NCI-H446 treated with DMSO at 0.1 percent for 48 hours (cell line): ENCODE measurements around the gene TEX13A.
"Not testable (repeated sequence)": the region's sequence is repeated elsewhere in the genome, so short reads cannot be mapped to it uniquely, and the experiment has no call there.

Experiments
- DNase-seq: peaks from one replicate; lab custom pipeline; 2025; lab: John Stamatoyannopoulos, UW

Gene TEX13A

GRCh38 chrX:105220636-105221035 lies at the start of gene TEX13A:
TEX13A (minus strand) TSS chrX:105220694; CDS start chrX:105220397, 297 bp downstream.
- no peak for DNase-seq

- no peak for DNase-seq
Observed at GRCh38 chrX:105269386-105269785, 48.9 kb upstream of the TEX13A start.

GRCh38 chrX:105267167-105267566 lies 46.7 kb upstream of the TEX13A start:
- DNase-seq: no peak

GRCh38 chrX:105266456-105266855 lies 46.0 kb upstream of the TEX13A start:
- no peak for DNase-seq

GRCh38 chrX:105265093-105265492 lies 44.6 kb upstream of the TEX13A start:
- no peak for DNase-seq

GRCh38 chrX:105263801-105264200 lies 43.3 kb upstream of the TEX13A start:
- no peak for DNase-seq

- no peak for DNase-seq
Observed at GRCh38 chrX:105263171-105263570, 42.7 kb upstream of the TEX13A start.

GRCh38 chrX:105260291-105261043 lies 40.0 kb upstream of the TEX13A start:
- no peak for DNase-seq

GRCh38 chrX:105241056-105241455 lies 20.6 kb upstream of the TEX13A start:
- no peak for DNase-seq

- DNase-seq: not testable (repeated sequence)
Observed at GRCh38 chrX:105237407-105237806, 16.9 kb upstream of the TEX13A start.

- no peak for DNase-seq
Observed at GRCh38 chrX:105229146-105229545, 8.7 kb upstream of the TEX13A start.

GRCh38 chrX:105228602-105229001 lies 8.1 kb upstream of the TEX13A start:
- no peak for DNase-seq

- no peak for DNase-seq
Observed at GRCh38 chrX:105226499-105226898, 6.0 kb upstream of the TEX13A start.

- DNase-seq: no peak
Observed at GRCh38 chrX:105221374-105221773, 880 bp upstream of the TEX13A start.

- DNase-seq: no peak
Observed at GRCh38 chrX:105219454-105220401, 766 bp downstream of the TEX13A start.

GRCh38 chrX:105211066-105211575 lies 9.4 kb downstream of the TEX13A start:
- DNase-seq: no peak

- no peak for DNase-seq
Observed at GRCh38 chrX:105210258-105210657, 10.2 kb downstream of the TEX13A start.

- DNase-seq: no peak
Observed at GRCh38 chrX:105209406-105209805, 11.1 kb downstream of the TEX13A start.

GRCh38 chrX:105191878-105192277 lies 28.6 kb downstream of the TEX13A start:
- DNase-seq: no peak

GRCh38 chrX:105190252-105190853 lies 30.1 kb downstream of the TEX13A start:
- DNase-seq: no peak

- no peak for DNase-seq
Observed at GRCh38 chrX:105189093-105189492, 31.4 kb downstream of the TEX13A start.

- DNase-seq: no peak
Observed at GRCh38 chrX:105179644-105180043, 40.9 kb downstream of the TEX13A start.
